ENCODE data around the gene KRT6C.

DNA sequence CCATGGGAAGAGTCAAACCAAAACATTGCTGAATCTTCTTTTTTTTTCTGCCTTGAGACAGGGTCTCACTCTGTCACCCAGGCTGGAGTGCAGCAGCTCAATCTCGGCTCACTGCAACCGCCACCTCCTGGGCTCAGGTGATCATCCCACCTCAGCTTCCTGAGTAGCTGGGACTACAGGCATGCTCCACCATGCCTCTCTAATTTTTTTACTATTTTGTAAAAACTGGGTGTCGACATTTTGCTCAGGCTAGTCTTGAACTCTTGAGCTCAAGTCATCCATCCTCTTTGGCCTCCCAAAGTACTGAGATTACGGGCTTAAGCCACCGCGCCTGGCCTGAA is 38.0 kb downstream of the KRT6C start:
- TF ChIP-seq, protein P1, sequence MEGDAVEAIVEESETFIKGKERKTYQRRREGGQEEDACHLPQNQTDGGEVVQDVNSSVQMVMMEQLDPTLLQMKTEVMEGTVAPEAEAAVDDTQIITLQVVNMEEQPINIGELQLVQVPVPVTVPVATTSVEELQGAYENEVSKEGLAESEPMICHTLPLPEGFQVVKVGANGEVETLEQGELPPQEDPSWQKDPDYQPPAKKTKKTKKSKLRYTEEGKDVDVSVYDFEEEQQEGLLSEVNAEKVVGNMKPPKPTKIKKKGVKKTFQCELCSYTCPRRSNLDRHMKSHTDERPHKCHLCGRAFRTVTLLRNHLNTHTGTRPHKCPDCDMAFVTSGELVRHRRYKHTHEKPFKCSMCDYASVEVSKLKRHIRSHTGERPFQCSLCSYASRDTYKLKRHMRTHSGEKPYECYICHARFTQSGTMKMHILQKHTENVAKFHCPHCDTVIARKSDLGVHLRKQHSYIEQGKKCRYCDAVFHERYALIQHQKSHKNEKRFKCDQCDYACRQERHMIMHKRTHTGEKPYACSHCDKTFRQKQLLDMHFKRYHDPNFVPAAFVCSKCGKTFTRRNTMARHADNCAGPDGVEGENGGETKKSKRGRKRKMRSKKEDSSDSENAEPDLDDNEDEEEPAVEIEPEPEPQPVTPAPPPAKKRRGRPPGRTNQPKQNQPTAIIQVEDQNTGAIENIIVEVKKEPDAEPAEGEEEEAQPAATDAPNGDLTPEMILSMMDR (IDR thresholded peaks at IDR 0.05; ENCODE audit: low read length), result no peak
- no peak for TF ChIP-seq EZH2 (IDR thresholded peaks at IDR 0.05; ENCODE audit: borderline replicate concordance, low read length)
